NK-92 (cell line): ENCODE measurements around the gene ZCWPW1.

ENCODE experiments used
- DNase-seq: peaks from one replicate; lab custom pipeline; 2025; ENCODE audit not compliant: unreplicated experiment; lab: John Stamatoyannopoulos, UW

The ZCWPW1 gene

DNA sequence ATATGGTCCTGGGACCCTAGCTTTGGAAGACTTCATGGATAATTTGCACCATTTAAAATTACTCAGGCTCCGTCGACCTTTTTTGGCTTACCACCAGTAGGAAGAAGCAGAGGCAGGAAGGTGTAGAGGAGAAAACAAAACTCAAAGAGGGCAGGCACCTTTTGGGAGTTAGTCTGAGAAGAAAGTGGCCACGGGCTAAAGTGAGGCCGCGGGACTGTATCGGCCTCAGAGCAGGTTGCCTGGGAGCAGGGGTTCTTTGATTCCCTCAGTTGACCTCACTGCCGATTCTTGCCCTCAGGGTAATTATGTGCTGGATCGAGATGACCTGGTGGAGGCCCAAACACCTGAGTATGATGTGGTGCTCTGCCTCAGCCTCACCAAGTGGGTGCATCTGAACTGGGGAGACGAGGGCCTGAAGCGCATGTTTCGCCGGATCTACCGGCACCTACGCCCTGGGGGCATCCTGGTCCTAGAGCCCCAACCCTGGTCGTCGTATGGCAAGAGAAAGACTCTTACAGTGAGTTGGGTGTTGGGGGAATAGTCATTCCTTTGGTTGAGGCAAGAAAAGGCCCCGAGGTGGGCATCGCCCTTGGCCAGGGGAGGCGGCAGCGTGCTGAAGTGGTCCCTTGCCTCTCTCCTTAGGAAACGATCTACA lies 4.2 kb upstream of the ZCWPW1 start:
- no peak for DNase-seq

DNA sequence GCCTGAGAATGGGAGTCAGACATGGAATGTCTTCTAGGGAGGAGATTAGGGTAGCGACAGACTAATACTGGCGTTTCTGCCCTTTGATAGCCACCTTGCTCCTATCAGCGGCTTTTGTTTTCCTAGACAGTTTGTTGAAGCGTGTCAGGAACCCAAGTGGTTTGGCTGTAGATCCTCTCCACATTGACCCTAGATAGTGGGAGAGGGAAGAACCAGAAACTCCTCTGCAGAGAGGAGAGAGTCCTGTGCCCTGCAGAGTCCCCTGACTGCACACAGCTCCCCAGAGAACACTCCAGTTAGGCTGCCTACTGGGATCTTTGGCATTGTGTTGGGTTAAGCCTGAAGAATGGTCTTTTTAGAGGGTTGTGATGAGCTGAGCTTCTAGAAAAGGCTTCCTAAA lies 3.5 kb upstream of the ZCWPW1 start:
- no peak for DNase-seq

DNA sequence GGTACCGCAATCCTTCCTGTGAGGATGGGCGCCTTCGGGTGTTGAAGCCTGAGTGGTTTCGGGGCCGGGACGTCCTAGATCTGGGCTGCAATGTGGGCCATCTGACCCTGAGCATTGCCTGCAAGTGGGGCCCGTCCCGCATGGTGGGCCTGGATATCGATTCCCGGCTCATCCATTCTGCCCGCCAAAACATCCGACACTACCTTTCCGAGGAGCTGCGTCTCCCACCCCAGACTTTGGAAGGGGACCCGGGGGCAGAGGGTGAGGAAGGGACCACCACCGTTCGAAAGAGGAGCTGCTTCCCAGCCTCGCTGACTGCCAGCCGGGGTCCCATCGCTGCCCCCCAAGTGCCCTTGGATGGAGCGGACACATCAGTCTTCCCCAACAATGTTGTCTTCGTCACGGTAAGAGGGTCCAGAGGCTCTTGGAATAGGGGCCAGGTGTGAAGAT lies 2.8 kb upstream of the ZCWPW1 start:
- no peak for DNase-seq

DNA sequence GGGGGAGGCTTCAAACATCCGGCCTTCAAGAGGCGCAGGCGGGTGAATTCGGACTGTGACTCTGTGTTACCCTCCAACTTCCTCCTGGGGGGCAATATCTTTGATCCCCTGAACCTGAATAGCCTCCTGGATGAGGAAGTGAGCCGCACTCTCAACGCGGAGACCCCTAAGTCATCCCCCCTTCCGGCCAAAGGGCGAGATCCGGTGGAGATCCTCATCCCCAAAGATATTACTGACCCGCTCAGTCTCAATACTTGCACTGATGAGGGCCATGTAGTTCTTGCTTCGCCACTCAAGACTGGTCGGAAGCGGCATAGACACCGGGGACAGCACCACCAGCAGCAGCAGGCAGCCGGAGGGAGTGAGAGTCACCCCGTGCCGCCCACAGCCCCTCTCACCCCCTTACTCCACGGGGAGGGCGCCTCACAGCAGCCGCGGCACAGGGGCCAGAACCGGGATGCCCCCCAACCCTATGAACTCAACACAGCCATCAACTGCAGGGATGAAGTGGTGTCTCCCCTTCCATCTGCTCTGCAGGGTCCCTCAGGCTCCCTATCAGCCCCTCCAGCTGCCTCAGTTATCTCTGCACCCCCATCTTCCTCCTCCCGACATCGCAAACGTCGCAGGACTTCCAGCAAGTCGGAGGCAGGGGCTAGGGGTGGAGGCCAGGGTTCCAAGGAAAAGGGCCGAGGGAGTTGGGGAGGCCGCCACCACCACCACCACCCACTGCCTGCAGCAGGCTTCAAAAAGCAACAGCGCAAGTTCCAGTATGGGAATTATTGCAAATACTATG lies 2.2 kb upstream of the ZCWPW1 start:
- DNase-seq, result no peak

DNA sequence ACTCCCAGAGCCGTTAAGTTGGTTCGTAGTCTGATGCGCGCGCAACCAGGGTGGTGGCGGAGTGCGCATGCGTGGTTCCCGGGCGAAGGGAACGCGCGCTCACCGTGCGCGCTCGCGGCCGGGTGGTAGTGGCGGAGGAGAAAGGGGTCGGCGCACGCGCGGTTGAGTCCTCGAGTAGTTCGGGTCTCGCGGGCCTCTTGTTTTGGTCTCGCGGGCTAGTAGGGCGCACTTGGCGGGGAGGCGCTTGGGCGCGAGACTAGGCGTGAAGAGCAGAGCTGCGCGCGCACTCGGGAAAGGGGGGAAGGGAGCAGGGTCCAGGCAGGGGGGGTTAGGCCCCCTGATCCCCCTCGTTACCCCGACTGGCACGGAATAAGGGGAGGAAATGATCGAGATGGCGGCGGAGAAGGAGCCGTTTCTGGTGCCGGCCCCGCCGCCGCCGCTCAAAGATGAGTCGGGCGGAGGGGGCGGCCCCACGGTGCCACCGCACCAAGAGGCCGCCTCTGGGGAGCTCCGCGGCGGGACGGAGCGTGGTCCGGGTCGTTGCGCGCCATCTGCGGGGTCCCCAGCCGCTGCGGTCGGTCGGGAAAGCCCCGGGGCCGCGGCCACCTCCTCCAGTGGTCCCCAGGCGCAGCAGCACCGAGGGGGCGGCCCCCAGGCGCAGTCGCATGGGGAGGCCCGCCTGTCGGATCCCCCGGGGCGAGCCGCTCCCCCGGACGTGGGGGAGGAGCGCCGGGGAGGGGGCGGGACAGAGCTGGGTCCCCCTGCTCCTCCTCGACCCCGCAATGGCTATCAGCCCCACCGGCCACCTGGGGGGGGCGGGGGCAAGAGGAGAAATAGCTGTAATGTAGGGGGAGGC lies 1.4 kb upstream of the ZCWPW1 start, which contains the start of gene MEPCE:
MEPCE (plus strand) TSS at position 195 of the 856 bp plus-strand sequence; CDS start at position 383, 188 bp downstream.
- DNase-seq, result peak; percentile 69

DNA sequence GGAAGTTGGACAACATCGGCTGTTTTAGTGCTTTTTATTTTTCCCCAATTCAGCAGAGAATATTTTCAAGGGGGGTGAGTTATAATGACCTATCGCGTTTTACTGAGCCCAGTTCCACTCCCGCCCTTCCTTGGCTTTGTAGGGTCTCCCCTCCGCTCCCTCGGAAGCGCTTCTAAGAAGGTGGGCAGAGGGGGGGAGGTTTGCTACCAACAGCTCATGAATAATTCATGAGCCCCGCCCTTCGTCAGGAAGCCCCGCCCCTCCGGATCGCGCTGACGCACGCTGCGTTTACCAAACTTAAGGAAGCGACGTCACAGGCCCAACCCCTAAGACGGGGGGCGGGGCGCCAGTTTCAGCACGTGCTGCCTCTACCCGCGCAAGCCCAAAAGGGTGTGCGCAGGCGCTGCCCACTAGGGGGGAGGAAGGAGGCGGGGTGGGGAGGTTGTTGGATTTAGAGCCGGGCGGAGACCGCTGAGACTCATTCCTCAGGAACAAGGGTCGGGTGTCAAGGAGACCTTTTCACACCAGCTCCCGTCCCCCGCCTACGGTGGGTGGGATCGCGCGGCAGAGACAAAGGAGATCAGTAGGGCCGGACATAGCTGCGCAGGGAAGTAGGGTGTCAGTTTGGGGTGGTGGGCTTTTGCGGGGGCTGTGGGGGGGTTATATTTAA lies 599 bp upstream of the ZCWPW1 start:
- DNase-seq, result peak; percentile 99

- no peak for DNase-seq
Measured at GRCh38 chr7:100427762-100428198, 723 bp downstream of the ZCWPW1 start.

DNA sequence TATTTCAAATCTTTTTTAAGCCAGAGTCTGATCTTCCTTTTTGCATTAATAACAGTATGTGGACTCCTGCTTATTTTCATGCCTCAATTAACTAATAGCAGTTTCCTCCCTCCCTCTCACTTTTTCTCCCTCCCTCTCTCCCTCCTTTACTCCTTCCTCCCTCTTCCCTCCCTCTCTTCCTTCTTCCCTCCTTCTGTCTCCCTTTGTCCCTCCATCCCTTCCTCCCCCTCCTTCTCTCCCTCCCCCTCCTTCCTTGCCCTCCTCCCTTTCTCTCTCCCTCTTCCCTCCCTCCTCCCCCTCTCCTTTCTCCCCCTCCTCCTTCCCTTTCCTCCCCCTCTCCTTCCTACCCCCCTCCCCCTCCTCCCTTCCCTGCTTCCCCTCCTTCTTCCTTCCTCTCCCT lies 2.0 kb downstream of the ZCWPW1 start:
- DNase-seq, result no peak

DNA sequence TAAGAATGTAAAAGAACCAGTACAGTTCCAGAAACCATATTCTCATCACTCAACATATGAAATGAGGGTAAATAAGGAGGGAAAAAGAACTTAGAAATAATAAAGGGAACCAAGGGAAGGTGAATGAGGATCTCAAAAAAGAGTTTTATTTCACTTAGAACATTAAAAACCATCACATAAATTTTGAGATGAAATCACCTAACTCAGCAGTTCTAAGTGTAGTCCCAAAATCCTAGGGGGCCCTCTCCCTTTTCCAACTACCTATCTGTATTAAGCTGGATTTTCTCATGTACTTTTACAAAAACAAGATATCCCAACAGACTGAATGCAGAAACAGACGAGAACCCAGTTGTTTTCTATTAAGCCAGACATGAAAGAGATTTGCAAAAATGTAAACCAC lies 3.2 kb downstream of the ZCWPW1 start:
- no peak for DNase-seq

- DNase-seq, result no peak
Measured at GRCh38 chr7:100423315-100423714, 5.2 kb downstream of the ZCWPW1 start.

DNA sequence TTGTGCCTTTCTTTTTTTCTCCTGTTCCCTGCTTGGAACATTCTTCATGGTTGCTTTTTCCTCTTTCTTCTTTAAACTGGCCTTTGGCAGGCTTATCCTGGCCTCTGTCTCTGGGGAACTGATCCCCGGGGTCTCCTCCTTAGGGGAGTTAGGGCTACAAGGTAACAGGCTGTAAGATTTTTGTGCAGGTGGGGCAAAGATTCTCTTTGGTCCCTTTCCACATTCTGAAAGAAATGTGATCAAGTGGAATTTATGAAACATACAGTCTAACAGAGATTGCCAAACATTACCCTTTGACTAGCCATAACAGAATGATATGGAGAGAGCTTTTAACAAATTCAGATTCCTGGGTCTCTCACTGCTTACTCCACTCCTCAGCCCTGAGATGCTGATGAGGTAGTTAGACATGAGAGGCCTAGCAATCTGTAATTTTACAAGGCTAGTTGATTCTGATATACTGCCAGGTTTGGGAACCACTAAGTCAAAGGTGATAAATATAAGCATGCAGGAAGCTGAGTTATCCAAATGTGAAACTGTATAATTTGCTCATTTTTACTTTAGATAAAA lies 8.8 kb downstream of the ZCWPW1 start:
- no peak for DNase-seq

DNA sequence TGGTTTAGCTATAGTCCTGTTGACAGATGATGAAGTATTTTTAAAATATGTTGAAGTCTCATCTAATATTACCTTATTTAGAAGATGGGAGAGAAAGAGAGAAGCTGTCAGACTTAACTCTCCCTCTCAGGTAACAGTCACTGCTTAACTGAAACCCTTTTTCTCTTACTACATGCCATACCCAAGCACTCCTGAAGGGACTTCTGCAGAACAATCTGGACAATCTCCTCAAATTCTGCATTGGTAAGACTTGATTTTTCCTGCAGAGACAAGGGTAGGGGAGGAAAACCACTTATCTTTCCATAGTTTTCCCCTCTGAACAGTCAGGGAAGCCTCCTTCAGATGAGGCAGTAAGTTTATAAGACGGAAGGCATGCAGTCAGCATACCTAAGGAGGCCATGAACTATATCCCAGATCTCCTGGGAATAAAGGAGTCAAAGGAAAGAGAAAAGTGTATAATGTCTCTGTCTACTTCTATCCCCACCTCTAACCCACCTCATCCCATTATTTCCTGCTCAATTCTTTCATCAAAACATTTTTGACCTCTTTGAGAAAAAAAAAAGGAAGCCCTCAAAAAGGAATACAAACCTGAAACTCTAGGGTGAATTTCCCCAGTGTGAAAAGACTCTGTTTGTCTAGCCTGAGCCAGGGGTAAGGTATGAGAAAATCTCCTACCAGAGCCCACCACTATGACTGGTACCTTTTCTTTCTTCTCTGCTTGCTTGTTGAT lies 9.4 kb downstream of the ZCWPW1 start:
- no peak for DNase-seq

DNA sequence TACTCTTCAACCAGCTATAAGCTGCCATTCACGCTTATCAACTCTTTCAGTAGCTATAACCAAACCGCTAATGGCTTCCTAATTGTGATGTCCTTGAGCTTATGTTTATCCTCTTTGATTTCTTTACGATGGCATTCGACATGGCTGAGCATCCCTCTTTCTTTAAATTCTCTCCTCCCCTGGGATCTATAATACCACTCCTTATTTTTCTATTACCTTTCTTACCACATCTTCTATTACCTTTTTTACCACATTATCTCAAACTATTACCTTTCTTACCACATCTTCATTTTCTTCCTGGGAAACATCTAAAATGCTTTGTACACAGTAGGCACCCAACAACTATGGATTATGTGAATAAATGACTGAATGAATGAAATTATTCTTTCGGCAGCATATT lies 13.1 kb downstream of the ZCWPW1 start:
- no peak for DNase-seq

DNA sequence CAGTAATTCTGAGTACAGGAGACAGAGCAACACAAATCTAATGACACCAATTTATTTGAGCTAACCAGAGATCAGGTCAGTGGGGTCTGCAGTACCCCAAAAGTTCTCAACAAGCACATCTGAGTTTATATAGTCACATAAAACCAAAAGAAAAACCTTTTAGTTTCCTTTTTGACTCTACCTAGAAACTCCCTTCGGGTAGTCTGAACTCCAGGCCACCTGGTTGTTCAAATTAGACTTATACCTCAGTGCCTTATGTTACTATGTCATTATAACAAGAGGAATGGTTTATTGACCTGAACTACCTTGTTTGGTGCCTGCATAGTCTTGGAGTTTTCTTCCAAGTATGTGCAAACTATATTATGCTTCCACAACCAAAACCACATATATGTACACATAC lies 14.6 kb downstream of the ZCWPW1 start:
- DNase-seq, result no peak

DNA sequence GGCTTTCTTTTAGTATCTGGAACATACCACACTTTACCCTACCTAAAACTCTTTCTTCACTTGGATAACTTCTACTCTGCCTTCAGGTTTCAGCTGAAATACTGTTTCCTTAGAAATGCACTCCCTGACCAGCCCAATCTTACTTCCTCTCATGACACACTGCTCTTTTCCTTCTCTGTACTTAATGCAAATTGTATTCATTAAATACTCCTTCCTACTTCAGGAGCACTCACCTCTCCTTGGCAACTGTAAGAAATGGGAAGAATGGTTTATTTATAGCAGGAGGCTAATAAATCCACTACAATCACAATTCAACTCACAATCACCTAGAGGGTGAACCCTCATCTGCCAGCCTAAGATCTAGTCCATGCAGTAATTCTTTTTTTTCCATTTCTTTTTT lies 15.2 kb downstream of the ZCWPW1 start:
- no peak for DNase-seq

- no peak for DNase-seq
Measured at GRCh38 chr7:100411101-100411500, 17.4 kb downstream of the ZCWPW1 start.

GRCh38 chr7:100407285-100408180 lies 21.0 kb downstream of the ZCWPW1 start:
- no peak for DNase-seq

GRCh38 chr7:100406767-100407166 lies 21.7 kb downstream of the ZCWPW1 start:
- DNase-seq, result no peak

- no peak for DNase-seq
Measured at GRCh38 chr7:100402241-100402640, 26.3 kb downstream of the ZCWPW1 start.
